SK-N-SH (cell line): ENCODE data around the gene DENND6B. TPM values are rescaled to one million over a fixed set of nuclear protein-coding genes. Genes with fewer than 3 reads are reported as not detected.

Experiments
- CTCF ChIA-PET: fragments of 300-600, 350-600 bp; formaldehyde crosslinking; extraction: SDS; loops from one replicate; lab custom pipeline; 2021; lab: Yijun Ruan, JAX
- POLR2A ChIA-PET: fragments of 350-600 bp; sonication (Branson Sonifier 250); formaldehyde crosslinking; extraction: SDS; loops from one replicate; lab custom pipeline; 2020; ENCODE audit warnings: antibody characterized with exemption, inconsistent platforms; lab: Yijun Ruan, JAX
- DNase-seq: peaks from one replicate; pipeline ENCODE4 v3.0.0; 2012
- H2AFZ ChIP-seq: fragments of 200-600 bp; sonication (generic); 2 replicates; pipeline ENCODE4 v1.8.1; 2016; ENCODE audit warnings: antibody characterized with exemption, mild to moderate bottlenecking, low read depth
- H3F3A ChIP-seq: fragments of 200-600 bp; sonication (generic); replicated peaks from 2 replicates; pipeline ENCODE3; 2016; ENCODE audit warnings: antibody characterized with exemption, mild to moderate bottlenecking; ENCODE audit not compliant: insufficient read depth
- H3K27ac ChIP-seq, 2 experiments: fragments of 200-500 bp in 1 of 2; fragments of 200-600 bp in 1 of 2; sonication (Bioruptor generic) in 1 of 2; sonication (generic), shearing (Covaris generic) in 1 of 2; 2 replicates each; pipeline versions ENCODE4 v1.5.1 to v1.6.1; 2014 to 2016; ENCODE audit warnings: low read depth in 2 of 2, inconsistent platforms in 1 of 2, low read length in 1 of 2, mild to moderate bottlenecking in 1 of 2, mixed read lengths in 1 of 2
- H3K27me3 ChIP-seq: fragments of 200-600 bp; sonication (generic), shearing (Covaris generic); 2 replicates; pipeline ENCODE4 v1.6.1; 2016; ENCODE audit warnings: mixed run types; ENCODE audit not compliant: insufficient read depth
- H3K36me3 ChIP-seq, 2 experiments: fragments of 200-500 bp in 1 of 2; fragments of 200-600 bp in 1 of 2; sonication (Bioruptor generic) in 1 of 2; sonication (generic) in 1 of 2; replicated peaks in 1 of 2; 2 replicates each; pipeline versions ENCODE3 to v1.5.1; 2014 to 2016; ENCODE audit warnings: low read length in 1 of 2, mild to moderate bottlenecking in 1 of 2; ENCODE audit not compliant: insufficient read depth in 2 of 2, control insufficient read depth in 1 of 2
- H3K4me1 ChIP-seq, 2 experiments: fragments of 200-500 bp in 1 of 2; fragments of 200-600 bp in 1 of 2; sonication (Bioruptor generic) in 1 of 2; sonication (generic), shearing (Covaris generic) in 1 of 2; 2 replicates each; pipeline versions ENCODE4 v1.5.1 to v1.6.1; 2014 to 2016; ENCODE audit warnings: low read depth in 1 of 2, low read length in 1 of 2, mixed run types in 1 of 2; ENCODE audit not compliant: insufficient read depth in 2 of 2, control insufficient read depth in 1 of 2
- H3K4me2 ChIP-seq: fragments of 200-600 bp; sonication (generic), shearing (Covaris generic); 2 replicates; pipeline ENCODE4 v1.6.1; 2017; ENCODE audit warnings: mixed run types
- H3K4me3 ChIP-seq, 2 experiments: fragments of 200-500 bp in 1 of 2; fragments of 200-600 bp in 1 of 2; sonication (Bioruptor generic) in 1 of 2; sonication (generic), shearing (Covaris generic) in 1 of 2; 2 replicates each; pipeline versions ENCODE4 v1.5.1 to v1.8.1; 2014 to 2016; ENCODE audit warnings: low read depth in 2 of 2, inconsistent platforms in 1 of 2, low read length in 1 of 2, mild to moderate bottlenecking in 1 of 2, mixed read lengths in 1 of 2, moderate library complexity in 1 of 2
- H3K79me2 ChIP-seq: fragments of 200-600 bp; sonication (generic); 2 replicates; pipeline ENCODE4 v1.8.1; 2017; ENCODE audit warnings: mild to moderate bottlenecking; ENCODE audit not compliant: insufficient read depth
- H3K9ac ChIP-seq: fragments of 200-600 bp; sonication (generic); 2 replicates; pipeline ENCODE4 v1.6.1; 2017; ENCODE audit warnings: mixed run types
- H3K9me2 ChIP-seq: fragments of 200-600 bp; sonication (generic); 2 replicates; pipeline ENCODE4 v1.6.1; 2017; ENCODE audit warnings: mixed run types
- H3K9me3 ChIP-seq: fragments of 200-600 bp; sonication (generic); 2 replicates; pipeline ENCODE4 v1.6.1; 2017; ENCODE audit warnings: mixed run types, mild to moderate bottlenecking, moderate library complexity
- H4K20me1 ChIP-seq: fragments of 200-600 bp; sonication (generic); 2 replicates; pipeline ENCODE4 v1.6.1; 2017; ENCODE audit warnings: mild to moderate bottlenecking, mixed run types; ENCODE audit not compliant: insufficient read depth
- CHD2 ChIP-seq: fragments of 150-350 bp; IDR thresholded peaks from 2 replicates; pipeline ENCODE4 v1.6.1; 2018; ENCODE audit warnings: low read length; ENCODE audit not compliant: partially characterized antibody
- CTCF ChIP-seq: fragments of 200-600 bp; sonication (generic); IDR thresholded peaks from 2 replicates; pipeline ENCODE4 v1.6.1; 2017; ENCODE audit warnings: antibody characterized with exemption, mild to moderate bottlenecking, moderate library complexity
- ELF1 ChIP-seq: IDR thresholded peaks from 2 replicates; pipeline ENCODE4 v1.4.0; 2012
- FOSL2 ChIP-seq: IDR thresholded peaks from 2 replicates; pipeline ENCODE4 v1.4.0; 2012; ENCODE audit warnings: low read depth, mild to moderate bottlenecking, moderate library complexity, borderline replicate concordance
- FOXJ3 ChIP-seq: sonication (generic); formaldehyde crosslinking; IDR thresholded peaks from 2 replicates; pipeline ENCODE4 v1.5.1; 2020; ENCODE audit warnings: mild to moderate bottlenecking, missing genetic modification reagents
- JUND ChIP-seq: IDR thresholded peaks from 2 replicates; pipeline ENCODE4 v1.4.0; 2012
- MXI1 ChIP-seq: IDR thresholded peaks from 2 replicates; pipeline ENCODE4 v1.6.1; 2012; ENCODE audit warnings: mild to moderate bottlenecking, low read depth, low read length, improper control_type of control experiment
- NFIC ChIP-seq: IDR thresholded peaks from 2 replicates; pipeline ENCODE4 v1.4.0; 2012; ENCODE audit warnings: borderline replicate concordance
- NRF1 ChIP-seq: IDR thresholded peaks from 2 replicates; pipeline ENCODE4 v1.6.1; 2012; ENCODE audit warnings: low read depth, mild to moderate bottlenecking, low read length
- RCOR1 ChIP-seq: fragments of 150-350 bp; IDR thresholded peaks from 2 replicates; pipeline ENCODE4 v1.6.1; 2017; ENCODE audit warnings: antibody characterized with exemption, low read length
- REST ChIP-seq: IDR thresholded peaks from 2 replicates; pipeline ENCODE4 v1.6.1; 2012; ENCODE audit warnings: mild to moderate bottlenecking, low read depth, low read length, moderate library complexity
- RXRA ChIP-seq: IDR thresholded peaks from 2 replicates; pipeline ENCODE4 v1.4.0; 2012; ENCODE audit warnings: low read depth, mild to moderate bottlenecking, borderline replicate concordance
- SIN3A ChIP-seq: IDR thresholded peaks from 2 replicates; pipeline ENCODE4 v1.6.1; 2012; ENCODE audit warnings: low read depth, mild to moderate bottlenecking, low read length, moderate library complexity, borderline replicate concordance
- TAF1 ChIP-seq: IDR thresholded peaks from 2 replicates; pipeline ENCODE4 v1.6.1; 2012; ENCODE audit warnings: low read depth, mild to moderate bottlenecking, low read length, moderate library complexity, borderline replicate concordance
- TCF12 ChIP-seq: IDR thresholded peaks from 2 replicates; pipeline ENCODE4 v1.4.0; 2012
- TEAD4 ChIP-seq: IDR thresholded peaks from 2 replicates; pipeline ENCODE4 v1.4.0; 2012; ENCODE audit warnings: mild to moderate bottlenecking, borderline replicate concordance; ENCODE audit not compliant: insufficient read depth
- WGBS: methylation state at CpG from one replicate; pipeline ENCODE4 v1.1.6; 2017; ENCODE audit warnings: low lambda C conversion rate; 5-methylcytosine and 5-hydroxymethylcytosine counted together
- polyA plus RNA-seq, 3 experiments: library from polyadenylated mRNA; depleted of rRNA; stranded (reverse); fragments of >200 nt; gene quantifications; 2 replicates each; pipeline ENCODE4 v1.2.3, GENCODE V29; 2012
- TF ChIP-seq, protein P1 (sequence below): fragments of 150-350 bp; IDR thresholded peaks from 2 replicates; pipeline ENCODE4 v1.6.1; 2016; ENCODE audit warnings: mild to moderate bottlenecking, low read depth, low read length

The DENND6B gene
- polyA plus RNA-seq, 1 of the 3 experiments (the other 2 are of a cell fraction): 5.6 TPM

DNA sequence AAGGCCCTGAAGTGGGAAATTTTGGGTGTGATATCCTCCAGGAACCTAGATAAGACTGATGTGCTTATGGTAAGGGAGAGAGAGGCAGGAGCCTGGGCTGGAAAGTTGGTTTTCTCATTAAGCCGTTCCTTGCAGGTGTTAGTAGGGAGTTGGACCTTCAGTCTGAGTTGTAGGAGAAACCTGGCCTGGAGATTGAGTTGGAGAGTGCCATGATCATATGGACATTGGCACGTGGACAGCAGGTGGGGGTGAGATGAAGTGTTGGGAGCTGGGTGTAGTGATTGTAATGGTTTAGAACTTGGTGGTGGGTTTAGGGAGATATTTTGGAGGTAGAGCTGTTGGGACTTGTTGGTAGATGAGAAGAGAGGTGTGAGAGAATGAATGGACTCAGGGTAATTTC lies 21.2 kb upstream of the DENND6B start (continued):
- no peak for TF ChIP-seq FOSL2

GRCh38 chr22:50347157-50347556 lies 20.3 kb upstream of the DENND6B start:
- TF ChIP-seq RXRA: no peak
- TF ChIP-seq ELF1: no peak
- TF ChIP-seq TAF1: no peak
- TF ChIP-seq TCF12: no peak
- no peak for TF ChIP-seq CHD2
- TF ChIP-seq, protein P1, sequence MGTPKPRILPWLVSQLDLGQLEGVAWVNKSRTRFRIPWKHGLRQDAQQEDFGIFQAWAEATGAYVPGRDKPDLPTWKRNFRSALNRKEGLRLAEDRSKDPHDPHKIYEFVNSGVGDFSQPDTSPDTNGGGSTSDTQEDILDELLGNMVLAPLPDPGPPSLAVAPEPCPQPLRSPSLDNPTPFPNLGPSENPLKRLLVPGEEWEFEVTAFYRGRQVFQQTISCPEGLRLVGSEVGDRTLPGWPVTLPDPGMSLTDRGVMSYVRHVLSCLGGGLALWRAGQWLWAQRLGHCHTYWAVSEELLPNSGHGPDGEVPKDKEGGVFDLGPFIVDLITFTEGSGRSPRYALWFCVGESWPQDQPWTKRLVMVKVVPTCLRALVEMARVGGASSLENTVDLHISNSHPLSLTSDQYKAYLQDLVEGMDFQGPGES: no peak
- no peak for TF ChIP-seq SIN3A
- TF ChIP-seq MXI1: no peak
- TF ChIP-seq REST: no peak
- TF ChIP-seq NRF1: no peak
- TF ChIP-seq NFIC: no peak
- no peak for TF ChIP-seq CTCF
- no peak for TF ChIP-seq RCOR1
- TF ChIP-seq JUND: no peak
- no peak for TF ChIP-seq TEAD4
- no peak for TF ChIP-seq FOXJ3 (CRISPR knock-in tag)
- TF ChIP-seq, all 33 proteins: peak for 0
- Histone ChIP-seq H3K27ac (no peak overlapping the region), H3K4me2 (no peak overlapping the region), H3K4me3 (no peak overlapping the region), H2AFZ (no peak overlapping the region), H3K9me2 (no peaks in the 10 kb centered on the region), H3K36me3 (peaks cover 0 to 3% of the 10 kb centered on the region in 2 experiments), H3K27me3 (no peaks in the 10 kb centered on the region), H3K4me1 (peaks cover 0 to 8% of the 10 kb centered on the region in 2 experiments; a peak in 1 of 4 replicates), H3K79me2 (peaks cover 57% of the 10 kb centered on the region), H3F3A (peaks cover 6% of the 10 kb centered on the region), H4K20me1 (peaks cover 25% of the 10 kb centered on the region), H3K9ac (no peak overlapping the region), H3K9me3 (no peaks in the 10 kb centered on the region)
- CTCF ChIA-PET: no interaction called here
- no peak for DNase-seq
- 93% methylated on average over 8 of the region's 8 CpGs for WGBS
- POLR2A ChIA-PET: no interaction called here
